ENCODE data around the gene OR56A1.

Gene OR56A1

GRCh38 chr11:5989203-5989602, 41.4 kb downstream of the OR56A1 start:
- DNase-seq (ENCODE audit: low read depth): no peak

- no peak for DNase-seq (ENCODE audit: low read depth)
These were observed 43.7 kb downstream of the OR56A1 start, which contains the start of gene OR52L1 for GRCh38 chr11:5986885-5987284. Gene OR52L1, minus strand, starts transcription at chr11:5986985. Its CDS starts 55 bp downstream, at chr11:5986930.

- no peak for DNase-seq (ENCODE audit: low read depth)
These were observed 47.1 kb downstream of the OR56A1 start for GRCh38 chr11:5983443-5983842.

- DNase-seq (ENCODE audit: low read depth): no peak
These were observed 57.0 kb downstream of the OR56A1 start for GRCh38 chr11:5973530-5973929.
